NB4 (cell line): Measurements from ENCODE around the gene PAH.

Experiments
- POLR2A ChIP-seq: IDR thresholded peaks from 2 replicates; pipeline ENCODE4 v1.6.1; 2011; ENCODE audit warnings: mild to moderate bottlenecking; ENCODE audit not compliant: insufficient read length; ENCODE audit errors: extremely low read depth
- TF ChIP-seq, protein P1 (sequence below): IDR thresholded peaks from one replicate; pipeline ENCODE4 v1.5.1; 2012; ENCODE audit warnings: low read depth, low read length
- TF ChIP-seq, protein P2 (sequence below): IDR thresholded peaks from 2 replicates; pipeline ENCODE4 v1.6.1; 2011; ENCODE audit warnings: low read depth, low read length

DNA sequence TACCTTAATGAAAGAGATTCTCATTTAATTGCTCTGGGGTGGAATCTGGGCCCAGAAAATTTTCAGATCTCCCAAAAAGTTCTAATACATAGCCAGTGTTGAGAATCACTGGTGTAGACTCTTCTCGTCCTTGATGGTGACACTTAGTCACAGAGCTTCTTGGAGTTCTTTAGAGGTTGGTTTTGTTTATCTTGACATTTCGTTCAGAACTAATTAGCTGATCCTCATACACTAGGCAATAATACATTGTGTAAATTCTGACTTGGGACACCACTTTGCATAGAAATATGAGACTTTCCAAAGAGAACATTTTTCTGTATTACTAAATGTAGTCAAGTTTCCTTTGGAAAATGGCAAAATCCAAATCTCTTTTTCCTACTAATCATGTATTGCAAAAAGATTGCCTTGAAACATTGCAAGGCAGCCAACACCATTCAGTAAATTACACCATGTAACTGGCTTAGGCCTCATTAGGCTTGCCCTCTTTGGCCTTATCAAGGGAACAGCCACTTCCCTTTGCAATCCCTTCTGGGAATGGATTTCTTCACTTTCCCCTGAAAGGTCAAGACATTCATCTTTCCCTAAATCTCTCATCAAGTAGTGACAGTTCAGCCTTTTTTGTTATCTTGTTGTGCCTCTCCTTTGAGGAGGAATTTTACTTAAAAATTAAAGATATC lies 102.2 kb downstream of the PAH start:
- TF ChIP-seq, protein P1, sequence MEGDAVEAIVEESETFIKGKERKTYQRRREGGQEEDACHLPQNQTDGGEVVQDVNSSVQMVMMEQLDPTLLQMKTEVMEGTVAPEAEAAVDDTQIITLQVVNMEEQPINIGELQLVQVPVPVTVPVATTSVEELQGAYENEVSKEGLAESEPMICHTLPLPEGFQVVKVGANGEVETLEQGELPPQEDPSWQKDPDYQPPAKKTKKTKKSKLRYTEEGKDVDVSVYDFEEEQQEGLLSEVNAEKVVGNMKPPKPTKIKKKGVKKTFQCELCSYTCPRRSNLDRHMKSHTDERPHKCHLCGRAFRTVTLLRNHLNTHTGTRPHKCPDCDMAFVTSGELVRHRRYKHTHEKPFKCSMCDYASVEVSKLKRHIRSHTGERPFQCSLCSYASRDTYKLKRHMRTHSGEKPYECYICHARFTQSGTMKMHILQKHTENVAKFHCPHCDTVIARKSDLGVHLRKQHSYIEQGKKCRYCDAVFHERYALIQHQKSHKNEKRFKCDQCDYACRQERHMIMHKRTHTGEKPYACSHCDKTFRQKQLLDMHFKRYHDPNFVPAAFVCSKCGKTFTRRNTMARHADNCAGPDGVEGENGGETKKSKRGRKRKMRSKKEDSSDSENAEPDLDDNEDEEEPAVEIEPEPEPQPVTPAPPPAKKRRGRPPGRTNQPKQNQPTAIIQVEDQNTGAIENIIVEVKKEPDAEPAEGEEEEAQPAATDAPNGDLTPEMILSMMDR, result no peak
- no peak for TF ChIP-seq POLR2A
- TF ChIP-seq, protein P2, sequence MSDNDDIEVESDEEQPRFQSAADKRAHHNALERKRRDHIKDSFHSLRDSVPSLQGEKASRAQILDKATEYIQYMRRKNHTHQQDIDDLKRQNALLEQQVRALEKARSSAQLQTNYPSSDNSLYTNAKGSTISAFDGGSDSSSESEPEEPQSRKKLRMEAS, result no peak
